K562 (cell line): Measurements from ENCODE around the gene OBP2A. TPM values are rescaled to one million over a fixed set of nuclear protein-coding genes. Genes with fewer than 3 reads are reported as not detected.

Experiments
- CHCHD3 ChIP-seq: fragments of 250-450 bp; sonication (Bioruptor Pico); IDR thresholded peaks from 2 replicates; pipeline ENCODE4 v2.1.2; 2022; ENCODE audit warnings: mild to moderate bottlenecking
- ETV5 ChIP-seq: sonication (generic); formaldehyde crosslinking; IDR thresholded peaks from 2 replicates; pipeline ENCODE4 v1.4.0; 2020; ENCODE audit warnings: low read depth, mild to moderate bottlenecking, missing genetic modification reagents
- GATA2 ChIP-seq: sonication (generic); formaldehyde crosslinking; IDR thresholded peaks from 2 replicates; pipeline ENCODE4 v1.4.0; 2020; ENCODE audit warnings: mild to moderate bottlenecking, missing genetic modification reagents
- MAFG ChIP-seq: fragments of 450-650 bp; conservative IDR thresholded peaks from 2 replicates; pipeline ENCODE4 v1.6.1; 2016; ENCODE audit warnings: missing genetic modification characterization, missing compliant biosample characterization
- NCOA4 ChIP-seq: fragments of 450-650 bp; IDR thresholded peaks from 2 replicates; pipeline ENCODE4 v1.6.1; 2018; ENCODE audit warnings: mild to moderate bottlenecking; ENCODE audit not compliant: partially characterized antibody
- NFATC3 ChIP-seq: fragments of 450-650 bp; IDR thresholded peaks from 2 replicates; pipeline ENCODE4 v1.6.1; 2017; ENCODE audit warnings: mild to moderate bottlenecking
- NONO ChIP-seq, 2 experiments: fragments of 200-400 bp in 1 of 2; fragments of 450-650 bp in 1 of 2; formaldehyde crosslinking in 1 of 2; IDR thresholded peaks; 2 replicates each; pipeline ENCODE4 v1.6.1; 2017; ENCODE audit warnings: low read depth in 2 of 2, mild to moderate bottlenecking in 2 of 2, moderate library complexity in 2 of 2, low read length in 1 of 2
- SNIP1 ChIP-seq: fragments of 450-650 bp; IDR thresholded peaks from 2 replicates; pipeline ENCODE4 v1.7.1; 2017; ENCODE audit warnings: low read depth, mild to moderate bottlenecking
- ZNF23 ChIP-seq: fragments of 250-450 bp; sonication (Bioruptor Pico); IDR thresholded peaks from 2 replicates; pipeline ENCODE4 v1.4.0; 2020; ENCODE audit warnings: mild to moderate bottlenecking
- ZNF778 ChIP-seq: fragments of 450-650 bp; formaldehyde crosslinking; IDR thresholded peaks from 2 replicates; pipeline ENCODE4 v1.4.0; 2020; ENCODE audit warnings: mild to moderate bottlenecking, moderate library complexity
- polyA plus RNA-seq, 8 experiments: library from polyadenylated mRNA; depleted of rRNA in 4 of 8; stranded (reverse) in 5 of 8; unstranded in 3 of 8; fragments of >200 nt; fragmentation: Nextera tagmentation in 2 of 8; fragmentation: Illumina TruSeq in 1 of 8; extraction: Ambion mirVana in 2 of 8; extraction: Trizol in 1 of 8; gene quantifications; 2 replicates each; pipeline versions ENCODE4 v1.2.1 to v1.2.3, GENCODE V29; 2011 to 2014; ENCODE audit warnings: inconsistent platforms in 1 of 8, missing spikeins in 1 of 8
- total RNA-seq, 7 experiments: library from RNA; depleted of rRNA in 6 of 7; stranded (reverse); fragments of >200 nt in 6 of 7; fragmentation: Illumina TruSeq in 2 of 7; extraction: Trizol in 2 of 7; gene quantifications; 2 replicates each; pipeline versions ENCODE4 v1.2.1 to v1.2.3, GENCODE V29; 2011 to 2021; ENCODE audit warnings: low replicate concordance in 1 of 7
- TF ChIP-seq, protein P1 (sequence below): fragments of 450-650 bp; IDR thresholded peaks from 2 replicates; pipeline ENCODE4 v1.6.1; 2018; ENCODE audit warnings: mild to moderate bottlenecking, low read depth; ENCODE audit not compliant: partially characterized antibody
- TF ChIP-seq, protein P2 (sequence below), 2 experiments: fragments of 150-350 bp in 1 of 2; IDR thresholded peaks; 2 replicates each; pipeline ENCODE4 v1.6.1; 2012 to 2016; ENCODE audit warnings: low read depth in 2 of 2, low read length in 2 of 2, mild to moderate bottlenecking in 1 of 2, moderate library complexity in 1 of 2
- TF ChIP-seq, protein P3 (sequence below): fragments of 450-650 bp; formaldehyde crosslinking; conservative IDR thresholded peaks from 2 replicates; pipeline ENCODE4 v1.4.0; 2022; ENCODE audit warnings: mild to moderate bottlenecking, missing genetic modification characterization

Gene OBP2A
- total and polyA plus RNA-seq, 9 of the 15 experiments (the other 6 are each of a cell fraction or from before 2014, with no cell fraction given): not detected

DNA sequence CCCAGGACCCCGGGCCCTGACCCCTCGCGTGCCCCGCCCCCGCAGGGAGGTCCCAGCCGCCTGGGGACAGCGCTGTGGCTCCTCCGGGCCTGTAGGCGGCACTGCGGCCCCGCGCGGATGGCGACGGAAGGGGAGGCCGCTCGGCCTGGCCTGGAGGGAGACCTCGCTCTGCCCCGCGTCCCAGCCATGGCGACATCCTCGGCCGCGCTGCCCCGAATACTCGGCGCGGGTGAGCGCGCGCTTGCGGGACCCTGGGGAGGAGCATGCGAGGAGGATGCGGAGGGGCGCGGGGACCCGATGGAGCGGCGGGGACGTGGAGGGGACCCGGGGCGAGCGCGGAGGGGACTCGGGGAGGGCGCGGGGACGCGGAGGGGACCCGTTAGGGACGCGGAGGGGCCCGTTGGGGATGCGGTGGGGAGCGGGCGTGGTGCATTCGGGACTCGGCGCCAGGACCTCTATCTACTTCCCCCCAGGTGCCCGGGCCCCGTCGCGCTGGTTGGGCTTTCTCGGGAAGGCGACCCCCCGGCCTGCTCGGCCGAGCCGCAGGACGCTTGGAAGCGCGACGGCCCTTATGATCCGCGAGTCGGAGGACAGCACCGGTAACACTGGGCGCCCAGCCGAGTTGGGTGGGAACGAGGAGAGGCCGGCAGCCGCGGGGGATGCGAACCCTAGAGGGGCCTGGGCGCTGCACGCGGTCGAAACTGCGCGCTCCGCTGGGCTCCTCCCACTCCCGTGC is 45.2 kb upstream of the OBP2A start, which contains the start of gene MRPS2 (continued):
- TF ChIP-seq, protein P1, sequence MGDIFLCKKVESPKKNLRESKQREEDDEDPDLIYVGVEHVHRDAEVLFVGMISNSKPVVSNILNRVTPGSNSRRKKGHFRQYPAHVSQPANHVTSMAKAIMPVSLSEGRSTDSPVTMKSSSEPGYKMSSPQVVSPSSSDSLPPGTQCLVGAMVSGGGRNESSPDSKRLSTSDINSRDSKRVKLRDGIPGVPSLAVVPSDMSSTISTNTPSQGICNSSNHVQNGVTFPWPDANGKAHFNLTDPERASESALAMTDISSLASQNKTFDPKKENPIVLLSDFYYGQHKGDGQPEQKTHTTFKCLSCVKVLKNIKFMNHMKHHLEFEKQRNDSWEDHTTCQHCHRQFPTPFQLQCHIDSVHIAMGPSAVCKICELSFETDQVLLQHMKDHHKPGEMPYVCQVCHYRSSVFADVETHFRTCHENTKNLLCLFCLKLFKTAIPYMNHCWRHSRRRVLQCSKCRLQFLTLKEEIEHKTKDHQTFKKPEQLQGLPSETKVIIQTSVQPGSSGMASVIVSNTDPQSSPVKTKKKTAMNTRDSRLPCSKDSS: no peak
- TF ChIP-seq CHCHD3 (CRISPR knock-in tag) (no peak), SNIP1 (peak; percentile 66; the same call in 1 of the 2 replicates), ZNF778 (CRISPR knock-in tag) (no peak), NONO (IDR thresholded peaks at IDR 0.05; ENCODE audit: low read depth in 2 of 2, low read length in 1 of 2) (peak; percentile 45 to 68; a peak in 2 of 4 replicates), ZNF23 (CRISPR knock-in tag) (no peak), MAFG (tag) (no peak), ETV5 (CRISPR knock-in tag) (peak; percentile 79; the same call in 1 of the 2 replicates), GATA2 (no peak), NCOA4 (no peak), NFATC3 (no peak)
- TF ChIP-seq, protein P2, sequence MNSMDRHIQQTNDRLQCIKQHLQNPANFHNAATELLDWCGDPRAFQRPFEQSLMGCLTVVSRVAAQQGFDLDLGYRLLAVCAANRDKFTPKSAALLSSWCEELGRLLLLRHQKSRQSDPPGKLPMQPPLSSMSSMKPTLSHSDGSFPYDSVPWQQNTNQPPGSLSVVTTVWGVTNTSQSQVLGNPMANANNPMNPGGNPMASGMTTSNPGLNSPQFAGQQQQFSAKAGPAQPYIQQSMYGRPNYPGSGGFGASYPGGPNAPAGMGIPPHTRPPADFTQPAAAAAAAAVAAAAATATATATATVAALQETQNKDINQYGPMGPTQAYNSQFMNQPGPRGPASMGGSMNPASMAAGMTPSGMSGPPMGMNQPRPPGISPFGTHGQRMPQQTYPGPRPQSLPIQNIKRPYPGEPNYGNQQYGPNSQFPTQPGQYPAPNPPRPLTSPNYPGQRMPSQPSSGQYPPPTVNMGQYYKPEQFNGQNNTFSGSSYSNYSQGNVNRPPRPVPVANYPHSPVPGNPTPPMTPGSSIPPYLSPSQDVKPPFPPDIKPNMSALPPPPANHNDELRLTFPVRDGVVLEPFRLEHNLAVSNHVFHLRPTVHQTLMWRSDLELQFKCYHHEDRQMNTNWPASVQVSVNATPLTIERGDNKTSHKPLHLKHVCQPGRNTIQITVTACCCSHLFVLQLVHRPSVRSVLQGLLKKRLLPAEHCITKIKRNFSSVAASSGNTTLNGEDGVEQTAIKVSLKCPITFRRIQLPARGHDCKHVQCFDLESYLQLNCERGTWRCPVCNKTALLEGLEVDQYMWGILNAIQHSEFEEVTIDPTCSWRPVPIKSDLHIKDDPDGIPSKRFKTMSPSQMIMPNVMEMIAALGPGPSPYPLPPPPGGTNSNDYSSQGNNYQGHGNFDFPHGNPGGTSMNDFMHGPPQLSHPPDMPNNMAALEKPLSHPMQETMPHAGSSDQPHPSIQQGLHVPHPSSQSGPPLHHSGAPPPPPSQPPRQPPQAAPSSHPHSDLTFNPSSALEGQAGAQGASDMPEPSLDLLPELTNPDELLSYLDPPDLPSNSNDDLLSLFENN (IDR thresholded peaks at IDR 0.05; ENCODE audit: low read depth in 2 of 2, low read length in 2 of 2): 0 out of 4 replicates have a peak, but pooled peaks of 1 of the 2 experiments have one; percentile 51
- TF ChIP-seq, protein P3, sequence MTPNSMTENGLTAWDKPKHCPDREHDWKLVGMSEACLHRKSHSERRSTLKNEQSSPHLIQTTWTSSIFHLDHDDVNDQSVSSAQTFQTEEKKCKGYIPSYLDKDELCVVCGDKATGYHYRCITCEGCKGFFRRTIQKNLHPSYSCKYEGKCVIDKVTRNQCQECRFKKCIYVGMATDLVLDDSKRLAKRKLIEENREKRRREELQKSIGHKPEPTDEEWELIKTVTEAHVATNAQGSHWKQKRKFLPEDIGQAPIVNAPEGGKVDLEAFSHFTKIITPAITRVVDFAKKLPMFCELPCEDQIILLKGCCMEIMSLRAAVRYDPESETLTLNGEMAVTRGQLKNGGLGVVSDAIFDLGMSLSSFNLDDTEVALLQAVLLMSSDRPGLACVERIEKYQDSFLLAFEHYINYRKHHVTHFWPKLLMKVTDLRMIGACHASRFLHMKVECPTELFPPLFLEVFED (CRISPR knock-in tag): 0 out of 2 replicates have a peak, but pooled peaks have one; percentile 8
